ENCODE results near the gene NPNT.
A peak's percentile ranks its signal among the peaks of the same experiment; 100 is the strongest.

NPNT gene

GRCh38 chr4:105878668-105879067 lies 16.6 kb upstream of the NPNT start:
- Histone ChIP-seq H3K36me3 (ENCODE audit: control insufficient read depth, insufficient read depth, low read length) (no peaks in the 10 kb centered on the region), H2AFZ (no peak overlapping the region), H3K27me3 (ENCODE audit: control insufficient read depth, insufficient read depth, low read length) (no peaks in the 10 kb centered on the region), H3K9me3 (ENCODE audit: control insufficient read depth, low read length) (no peaks in the 10 kb centered on the region), H3K4me2 (ENCODE audit: low read length) (no peak overlapping the region), H3K27ac (no peak overlapping the region), H3K79me2 (no peaks in the 10 kb centered on the region), H3K4me1 (no peaks in the 10 kb centered on the region), H3K4me3 (ENCODE audit: low read depth, low read length) (no peak overlapping the region), H3K9ac (no peak overlapping the region)
- TF ChIP-seq, protein P1, sequence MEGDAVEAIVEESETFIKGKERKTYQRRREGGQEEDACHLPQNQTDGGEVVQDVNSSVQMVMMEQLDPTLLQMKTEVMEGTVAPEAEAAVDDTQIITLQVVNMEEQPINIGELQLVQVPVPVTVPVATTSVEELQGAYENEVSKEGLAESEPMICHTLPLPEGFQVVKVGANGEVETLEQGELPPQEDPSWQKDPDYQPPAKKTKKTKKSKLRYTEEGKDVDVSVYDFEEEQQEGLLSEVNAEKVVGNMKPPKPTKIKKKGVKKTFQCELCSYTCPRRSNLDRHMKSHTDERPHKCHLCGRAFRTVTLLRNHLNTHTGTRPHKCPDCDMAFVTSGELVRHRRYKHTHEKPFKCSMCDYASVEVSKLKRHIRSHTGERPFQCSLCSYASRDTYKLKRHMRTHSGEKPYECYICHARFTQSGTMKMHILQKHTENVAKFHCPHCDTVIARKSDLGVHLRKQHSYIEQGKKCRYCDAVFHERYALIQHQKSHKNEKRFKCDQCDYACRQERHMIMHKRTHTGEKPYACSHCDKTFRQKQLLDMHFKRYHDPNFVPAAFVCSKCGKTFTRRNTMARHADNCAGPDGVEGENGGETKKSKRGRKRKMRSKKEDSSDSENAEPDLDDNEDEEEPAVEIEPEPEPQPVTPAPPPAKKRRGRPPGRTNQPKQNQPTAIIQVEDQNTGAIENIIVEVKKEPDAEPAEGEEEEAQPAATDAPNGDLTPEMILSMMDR (IDR thresholded peaks at IDR 0.05), result no peak

- no peaks in the 10 kb centered on the region for H3K36me3 ChIP-seq (ENCODE audit: control insufficient read depth, insufficient read depth, low read length)
- H2AFZ ChIP-seq, result no peak overlapping the region
- TF ChIP-seq, protein P1 (IDR thresholded peaks at IDR 0.05), result no peak
- peaks cover 3% of the 10 kb centered on the region for H3K9me3 ChIP-seq (ENCODE audit: control insufficient read depth, low read length)
- H3K79me2 ChIP-seq, result no peaks in the 10 kb centered on the region
- H3K4me3 ChIP-seq (ENCODE audit: low read depth, low read length), result no peak overlapping the region
- no peak overlapping the region for H3K27ac ChIP-seq
- no peak overlapping the region for H3K4me2 ChIP-seq (ENCODE audit: low read length)
- H3K27me3 ChIP-seq (ENCODE audit: control insufficient read depth, insufficient read depth, low read length), result no peaks in the 10 kb centered on the region
- no peaks in the 10 kb centered on the region for H3K4me1 ChIP-seq
- no peak overlapping the region for H3K9ac ChIP-seq
Measured at GRCh38 chr4:105887508-105887907, 7.8 kb upstream of the NPNT start.

DNA sequence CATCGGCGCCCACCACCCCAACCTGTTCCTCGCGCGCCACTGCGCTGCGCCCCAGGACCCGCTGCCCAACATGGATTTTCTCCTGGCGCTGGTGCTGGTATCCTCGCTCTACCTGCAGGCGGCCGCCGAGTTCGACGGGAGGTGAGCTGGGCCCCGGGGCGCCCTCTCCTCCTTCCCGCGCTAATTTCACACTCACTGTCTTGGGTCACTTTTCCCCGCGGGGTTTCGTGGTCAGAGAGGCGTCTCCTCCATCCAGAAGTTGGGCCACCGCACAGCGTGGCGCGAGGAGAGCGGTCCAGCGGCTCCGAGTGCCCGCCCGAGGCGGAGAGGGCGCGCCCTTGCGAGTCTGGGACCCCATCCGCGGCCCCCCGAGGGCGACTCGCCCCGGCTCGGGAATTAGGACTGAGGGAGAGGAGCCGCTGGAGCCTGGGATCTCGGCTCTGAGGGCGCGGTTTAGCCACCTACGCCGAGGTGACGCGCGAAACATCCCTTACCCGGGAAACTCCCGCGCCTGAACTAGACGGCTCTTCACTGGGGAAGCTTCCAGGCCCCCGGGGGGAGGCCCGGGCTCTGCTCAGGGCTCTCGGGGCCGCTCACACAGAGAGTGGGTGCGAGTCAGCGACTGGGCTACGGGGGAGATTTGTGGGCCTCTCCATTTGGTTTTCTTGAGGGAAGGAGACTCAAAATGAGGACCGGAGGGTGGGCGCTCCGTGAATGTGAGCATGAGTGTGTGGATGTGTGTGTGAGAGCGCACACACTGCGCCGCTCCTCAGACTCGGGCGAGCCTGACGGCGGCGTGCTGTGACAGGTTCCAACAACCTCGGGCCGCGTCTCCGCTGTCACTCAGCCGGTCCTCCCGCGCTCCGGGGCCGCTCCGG lies 551 bp downstream of the NPNT start:
- Histone ChIP-seq H3K27ac (no peak overlapping the region), H3K79me2 (no peaks in the 10 kb centered on the region), H2AFZ (peak overlapping the region; percentile 50), H3K4me2 (ENCODE audit: low read length) (peak overlapping the region; percentile 25), H3K9ac (no peak overlapping the region), H3K36me3 (ENCODE audit: control insufficient read depth, insufficient read depth, low read length) (no peaks in the 10 kb centered on the region), H3K9me3 (ENCODE audit: control insufficient read depth, low read length) (no peaks in the 10 kb centered on the region), H3K4me3 (ENCODE audit: low read depth, low read length) (peak overlapping the region; percentile 15), H3K27me3 (ENCODE audit: control insufficient read depth, insufficient read depth, low read length) (no peaks in the 10 kb centered on the region), H3K4me1 (no peaks in the 10 kb centered on the region)
- TF ChIP-seq, protein P1 (IDR thresholded peaks at IDR 0.05), result no peak

DNA sequence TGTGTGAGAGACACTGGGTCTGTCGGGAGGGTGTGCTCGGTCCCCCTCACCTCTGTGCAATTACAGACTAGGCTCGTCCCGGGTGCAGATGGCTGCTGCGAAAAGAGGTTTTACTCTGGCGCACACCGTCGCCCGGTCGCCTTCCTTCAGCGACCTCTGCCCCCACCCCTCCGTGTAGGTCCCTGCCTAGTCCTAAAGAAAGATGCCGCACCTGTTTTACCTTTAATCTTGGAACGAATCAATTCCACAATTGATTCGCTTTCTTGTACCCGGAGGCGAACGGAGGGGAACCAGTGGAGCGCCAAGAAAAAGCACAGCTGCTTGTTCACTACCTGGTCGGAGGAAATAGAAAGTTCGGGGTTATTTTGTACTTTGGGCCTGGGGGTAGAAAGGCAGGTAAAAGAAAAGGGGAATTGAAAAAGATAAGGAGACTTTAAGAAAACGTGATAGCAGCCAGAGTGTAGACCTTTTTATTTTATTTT lies 1.2 kb downstream of the NPNT start:
- H3K9ac ChIP-seq, result no peak overlapping the region
- H3K27me3 ChIP-seq (ENCODE audit: control insufficient read depth, insufficient read depth, low read length), result no peaks in the 10 kb centered on the region
- H2AFZ ChIP-seq, result peak overlapping the region; percentile 50
- no peaks in the 10 kb centered on the region for H3K36me3 ChIP-seq (ENCODE audit: control insufficient read depth, insufficient read depth, low read length)
- peak overlapping the region; percentile 25 for H3K4me2 ChIP-seq (ENCODE audit: low read length)
- H3K4me1 ChIP-seq, result no peaks in the 10 kb centered on the region
- TF ChIP-seq, protein P1 (IDR thresholded peaks at IDR 0.05), result no peak
- no peaks in the 10 kb centered on the region for H3K79me2 ChIP-seq
- H3K4me3 ChIP-seq (ENCODE audit: low read depth, low read length), result peak overlapping the region; percentile 15
- no peak overlapping the region for H3K27ac ChIP-seq
- H3K9me3 ChIP-seq (ENCODE audit: control insufficient read depth, low read length), result no peaks in the 10 kb centered on the region
